HT1080 (cell line): ENCODE measurements around the gene FAM50A. TPM values are rescaled to one million over a fixed set of nuclear protein-coding genes. Genes with fewer than 3 reads are reported as not detected.
A peak's percentile ranks its signal among the peaks of the same experiment; 100 is the strongest.

ENCODE experiments used
- DNase-seq: peaks from one replicate; pipeline ENCODE4 v3.0.0-alpha.2; 2015; ENCODE audit warnings: low read depth
- total RNA-seq: library from RNA; depleted of rRNA; stranded (reverse); fragments of >200 nt; shearing (Covaris generic); gene quantifications from 2 replicates; pipeline ENCODE4 v1.2.3, GENCODE V29; 2014

FAM50A gene
- total RNA-seq, 1 experiment from 2014 or later = 36.6 TPM

- DNase-seq = no peak
Observed at GRCh38 chrX:154412468-154412867, 31.5 kb upstream of the FAM50A start.

GRCh38 chrX:154413142-154413541 lies 30.8 kb upstream of the FAM50A start:
- no peak for DNase-seq

GRCh38 chrX:154417157-154417556 lies 26.8 kb upstream of the FAM50A start:
- no peak for DNase-seq

- no peak for DNase-seq
Observed at GRCh38 chrX:154419189-154419588, 24.8 kb upstream of the FAM50A start.

GRCh38 chrX:154419688-154420401 lies 24.1 kb upstream of the FAM50A start:
- DNase-seq = no peak

- no peak for DNase-seq
Observed at GRCh38 chrX:154420402-154420756, 23.6 kb upstream of the FAM50A start.

GRCh38 chrX:154426916-154427770 lies 16.8 kb upstream of the FAM50A start:
- DNase-seq = no peak

GRCh38 chrX:154428176-154429171 lies 15.5 kb upstream of the FAM50A start, which contains the start of gene ATP6AP1:
Gene ATP6AP1, plus strand, starts transcription at chrX:154428677. Its CDS starts 16 bp downstream, at chrX:154428693.
- peak; percentile 92 for DNase-seq

GRCh38 chrX:154429711-154430110 lies 14.2 kb upstream of the FAM50A start:
- DNase-seq = no peak

GRCh38 chrX:154430479-154430878 lies 13.5 kb upstream of the FAM50A start:
- no peak for DNase-seq

GRCh38 chrX:154430916-154431315 lies 13.0 kb upstream of the FAM50A start:
- no peak for DNase-seq

- DNase-seq = no peak
Observed at GRCh38 chrX:154431341-154431740, 12.6 kb upstream of the FAM50A start.

- DNase-seq = no peak
Observed at GRCh38 chrX:154432210-154432609, 11.7 kb upstream of the FAM50A start.

GRCh38 chrX:154433605-154434004 lies 10.3 kb upstream of the FAM50A start:
- DNase-seq = no peak

GRCh38 chrX:154434394-154435168 lies 9.4 kb upstream of the FAM50A start:
- no peak for DNase-seq

- DNase-seq = no peak
Observed at GRCh38 chrX:154435171-154435733, 8.7 kb upstream of the FAM50A start.

- DNase-seq = no peak
Observed at GRCh38 chrX:154436374-154436982, 7.5 kb upstream of the FAM50A start.

GRCh38 chrX:154436983-154437752 lies 6.8 kb upstream of the FAM50A start, which contains the start of gene GDI1:
Gene GDI1, plus strand, starts transcription at chrX:154437154. Its CDS starts 101 bp downstream, at chrX:154437255.
- peak; percentile 28 for DNase-seq
